ENCODE results near the gene VASN. TPM values are rescaled to one million over a fixed set of nuclear protein-coding genes. Genes with fewer than 3 reads are reported as not detected.

Gene VASN
- total RNA-seq, 2 experiments from 2014 or later = not detected

- peaks cover 26% of the 10 kb centered on the region for H3K4me1 Mint-ChIP-seq
- CTCF ChIA-PET = interaction anchor here (0.5 to 2.1 kb wide), 6 partner anchors 11 to 105 kb away, joined by 3 to 8 read pairs (median 3); no protein-coding TSS in a partner anchor
These were observed 20.6 kb upstream of the VASN start, which contains the start of gene PAM16 for GRCh38 chr16:4350787-4351659. TSS of gene PAM16 (minus strand) at chr16:4351321. CDS start at chr16:4351234, 87 bp downstream.

GRCh38 chr16:4351880-4352279, 19.8 kb upstream of the VASN start:
- POLR2A ChIA-PET = interaction anchor here (1.0 kb wide), 1 partner anchor 64 kb away, joined by 3 read pairs; no protein-coding TSS in a partner anchor
- no peaks in the 10 kb centered on the region for H3K27me3 Mint-ChIP-seq
- CTCF ChIA-PET = interaction anchor here (1.2 to 2.1 kb wide), 2 partner anchors 10 to 18 kb away, joined by 3 to 6 read pairs; no protein-coding TSS in a partner anchor
- H3K4me3 Mint-ChIP-seq = no peak overlapping the region
- DNase-seq = no peak
- peaks cover 12% of the 10 kb centered on the region for H3K36me3 Mint-ChIP-seq (ENCODE audit: low read depth)
- H3K4me1 Mint-ChIP-seq = peaks cover 23% of the 10 kb centered on the region
- H3K9me3 Mint-ChIP-seq = no peaks in the 10 kb centered on the region
- H3K27ac Mint-ChIP-seq = peak overlapping the region; percentile 94

More at GRCh38 chr16:4350787-4351659, 20.6 kb upstream of the VASN start, which contains the start of gene PAM16:
- H3K36me3 Mint-ChIP-seq (ENCODE audit: low read depth) = peaks cover 12% of the 10 kb centered on the region
- H3K27me3 Mint-ChIP-seq = no peaks in the 10 kb centered on the region
- H3K27ac Mint-ChIP-seq = peak within 1 kb of the TSS; percentile 94
- POLR2A ChIA-PET = no interaction called here
- no peaks in the 10 kb centered on the region for H3K9me3 Mint-ChIP-seq
- DNase-seq = peak; percentile 97
- peak within 1 kb of the TSS; percentile 96 for H3K4me3 Mint-ChIP-seq

GRCh38 chr16:4352843-4353242, 18.8 kb upstream of the VASN start:
- POLR2A ChIA-PET = no interaction called here
- no peaks in the 10 kb centered on the region for H3K27me3 Mint-ChIP-seq
- peaks cover 15% of the 10 kb centered on the region for H3K36me3 Mint-ChIP-seq (ENCODE audit: low read depth)
- no peaks in the 10 kb centered on the region for H3K9me3 Mint-ChIP-seq
- no peak overlapping the region for H3K4me3 Mint-ChIP-seq
- CTCF ChIA-PET = interaction anchor here (1.0 kb wide), 1 partner anchor 50 kb away, joined by 3 read pairs; no protein-coding TSS in a partner anchor
- peaks cover 23% of the 10 kb centered on the region for H3K4me1 Mint-ChIP-seq
- H3K27ac Mint-ChIP-seq = no peak overlapping the region
- no peak for DNase-seq

- no peak overlapping the region for H3K4me3 Mint-ChIP-seq
- H3K27ac Mint-ChIP-seq = no peak overlapping the region
- DNase-seq = no peak
- CTCF ChIA-PET = interaction anchor here (1.0 to 1.4 kb wide), 2 partner anchors 49 kb away, joined by 3 to 4 read pairs; no protein-coding TSS in a partner anchor
- POLR2A ChIA-PET = no interaction called here
- H3K4me1 Mint-ChIP-seq = peaks cover 19% of the 10 kb centered on the region
- H3K36me3 Mint-ChIP-seq (ENCODE audit: low read depth) = peaks cover 18% of the 10 kb centered on the region
- no peaks in the 10 kb centered on the region for H3K27me3 Mint-ChIP-seq
- no peaks in the 10 kb centered on the region for H3K9me3 Mint-ChIP-seq
These were observed 18.0 kb upstream of the VASN start for GRCh38 chr16:4353675-4354074.

GRCh38 chr16:4354512-4355409, 16.9 kb upstream of the VASN start:
- ChIA-PET CTCF (interaction anchor here (0.6 to 1.4 kb wide), 2 partner anchors 42 to 48 kb away, joined by 3 to 4 read pairs; no protein-coding TSS in a partner anchor), POLR2A (no interaction called here)
- H3K36me3 Mint-ChIP-seq (ENCODE audit: low read depth) = peaks cover 22% of the 10 kb centered on the region
- H3K9me3 Mint-ChIP-seq = no peaks in the 10 kb centered on the region
- peaks cover 13% of the 10 kb centered on the region for H3K4me1 Mint-ChIP-seq
- H3K27ac Mint-ChIP-seq = no peak overlapping the region
- H3K4me3 Mint-ChIP-seq = no peak overlapping the region
- no peaks in the 10 kb centered on the region for H3K27me3 Mint-ChIP-seq
- DNase-seq = no peak

- no peaks in the 10 kb centered on the region for H3K9me3 Mint-ChIP-seq
These were observed 14.8 kb upstream of the VASN start for GRCh38 chr16:4356820-4357219.

GRCh38 chr16:4358236-4358635, 13.4 kb upstream of the VASN start:
- H3K36me3 Mint-ChIP-seq (ENCODE audit: low read depth) = peaks cover 30% of the 10 kb centered on the region
- no peak overlapping the region for H3K4me3 Mint-ChIP-seq
- no peaks in the 10 kb centered on the region for H3K27me3 Mint-ChIP-seq
- H3K9me3 Mint-ChIP-seq = no peaks in the 10 kb centered on the region
- ChIA-PET CTCF (interaction anchor here (1.0 kb wide), 1 partner anchor 228 kb away, joined by 3 read pairs; no protein-coding TSS in a partner anchor), POLR2A (no interaction called here)
- H3K27ac Mint-ChIP-seq = no peak overlapping the region
- H3K4me1 Mint-ChIP-seq = no peaks in the 10 kb centered on the region
- no peak for DNase-seq

More at GRCh38 chr16:4356820-4357219, 14.8 kb upstream of the VASN start:
- POLR2A ChIA-PET = no interaction called here
- CTCF ChIA-PET = interaction anchor here (1.4 kb wide), 1 partner anchor 103 kb away, joined by 3 read pairs; no protein-coding TSS in a partner anchor
- Mint-ChIP-seq H3K36me3 (ENCODE audit: low read depth) (peaks cover 22% of the 10 kb centered on the region), H3K27ac (no peak overlapping the region), H3K4me3 (no peak overlapping the region), H3K4me1 (peaks cover 2% of the 10 kb centered on the region), H3K27me3 (no peaks in the 10 kb centered on the region)
- DNase-seq = no peak

GRCh38 chr16:4358831-4359561, 12.7 kb upstream of the VASN start:
- Mint-ChIP-seq H3K4me3 (no peak overlapping the region), H3K4me1 (no peaks in the 10 kb centered on the region), H3K27me3 (no peaks in the 10 kb centered on the region), H3K27ac (peak overlapping the region; percentile 82), H3K36me3 (ENCODE audit: low read depth) (peaks cover 30% of the 10 kb centered on the region), H3K9me3 (no peaks in the 10 kb centered on the region)
- CTCF ChIA-PET = interaction anchor here (0.7 to 1.6 kb wide), 8 partner anchors 10 to 227 kb away, joined by 3 to 7 read pairs (median 3); partner anchors contain the start of gene VASN
- POLR2A ChIA-PET = no interaction called here
- DNase-seq = peak; percentile 61

GRCh38 chr16:4359914-4360313, 11.7 kb upstream of the VASN start:
- H3K27me3 Mint-ChIP-seq = no peaks in the 10 kb centered on the region
- H3K9me3 Mint-ChIP-seq = no peaks in the 10 kb centered on the region
- peaks cover 26% of the 10 kb centered on the region for H3K36me3 Mint-ChIP-seq (ENCODE audit: low read depth)
- ChIA-PET CTCF (interaction anchor here (0.9 to 1.6 kb wide), 5 partner anchors 9 to 146 kb away, joined by 3 to 7 read pairs (median 4); partner anchors contain the start of gene VASN), POLR2A (no interaction called here)
- H3K27ac Mint-ChIP-seq = no peak overlapping the region
- no peak overlapping the region for H3K4me3 Mint-ChIP-seq
- no peak for DNase-seq
- no peaks in the 10 kb centered on the region for H3K4me1 Mint-ChIP-seq

GRCh38 chr16:4360538-4361021, 11.1 kb upstream of the VASN start:
- CTCF ChIA-PET = interaction anchor here (1.6 kb wide), 1 partner anchor 41 kb away, joined by 6 read pairs; no protein-coding TSS in a partner anchor
- Mint-ChIP-seq H3K27ac (peak overlapping the region; percentile 50), H3K36me3 (ENCODE audit: low read depth) (peaks cover 26% of the 10 kb centered on the region), H3K9me3 (no peaks in the 10 kb centered on the region), H3K4me3 (no peak overlapping the region), H3K4me1 (no peaks in the 10 kb centered on the region), H3K27me3 (no peaks in the 10 kb centered on the region)
- peak; percentile 28 for DNase-seq
- POLR2A ChIA-PET = no interaction called here

GRCh38 chr16:4361033-4361943, 10.4 kb upstream of the VASN start:
- Mint-ChIP-seq H3K9me3 (no peaks in the 10 kb centered on the region), H3K36me3 (ENCODE audit: low read depth) (peaks cover 26% of the 10 kb centered on the region)

More at GRCh38 chr16:4361033-4361943, 10.4 kb upstream of the VASN start:
- no peak overlapping the region for H3K27ac Mint-ChIP-seq
- H3K27me3 Mint-ChIP-seq = no peaks in the 10 kb centered on the region
- no peak for DNase-seq
- H3K4me3 Mint-ChIP-seq = no peak overlapping the region
- no peaks in the 10 kb centered on the region for H3K4me1 Mint-ChIP-seq
- POLR2A ChIA-PET = no interaction called here
- CTCF ChIA-PET = interaction anchor here (1.4 to 1.6 kb wide), 2 partner anchors 10 to 17 kb away, joined by 3 to 6 read pairs; partner anchors contain the start of gene PAM16
